NCI-H510A treated with DMSO at 0.1 percent for 48 hours (cell line): Measurements from ENCODE around the gene GPHB5.
"Not testable (repeated sequence)": the region's sequence is repeated elsewhere in the genome, so short reads cannot be mapped to it uniquely, and the experiment has no call there.

Source experiments
- DNase-seq: peaks from one replicate; lab custom pipeline; 2025; lab: John Stamatoyannopoulos, UW

Gene GPHB5

GRCh38 chr14:63295231-63295685 lies 23.5 kb downstream of the GPHB5 start:
- DNase-seq = no peak

GRCh38 chr14:63292805-63293204 lies 25.9 kb downstream of the GPHB5 start:
- no peak for DNase-seq

GRCh38 chr14:63290741-63291430 lies 27.8 kb downstream of the GPHB5 start:
- no peak for DNase-seq

- no peak for DNase-seq
Measured at GRCh38 chr14:63288853-63289252, 29.9 kb downstream of the GPHB5 start.

GRCh38 chr14:63287666-63288483 lies 30.9 kb downstream of the GPHB5 start:
- DNase-seq = no peak

GRCh38 chr14:63286071-63286470 lies 32.7 kb downstream of the GPHB5 start:
- peak; percentile 94 for DNase-seq

- no peak for DNase-seq
Measured at GRCh38 chr14:63283884-63284248, 34.9 kb downstream of the GPHB5 start.

- DNase-seq = no peak
Measured at GRCh38 chr14:63282997-63283883, 35.5 kb downstream of the GPHB5 start.

- not testable (repeated sequence) for DNase-seq
Measured at GRCh38 chr14:63279933-63280332, 38.8 kb downstream of the GPHB5 start.

GRCh38 chr14:63277591-63278183 lies 41.0 kb downstream of the GPHB5 start:
- peak; percentile 34 for DNase-seq

- peak; percentile 88 for DNase-seq
Measured at GRCh38 chr14:63276492-63277342, 42.0 kb downstream of the GPHB5 start.

GRCh38 chr14:63276016-63276415 lies 42.7 kb downstream of the GPHB5 start:
- peak; percentile 89 for DNase-seq

- DNase-seq = peak; percentile 89
Measured at GRCh38 chr14:63275611-63276010, 43.1 kb downstream of the GPHB5 start.

GRCh38 chr14:63273717-63274655 lies 44.7 kb downstream of the GPHB5 start:
- no peak for DNase-seq

- DNase-seq = no peak
Measured at GRCh38 chr14:63273129-63273528, 45.6 kb downstream of the GPHB5 start.

- no peak for DNase-seq
Measured at GRCh38 chr14:63269561-63270225, 49.0 kb downstream of the GPHB5 start.

GRCh38 chr14:63268771-63269170 lies 50.0 kb downstream of the GPHB5 start:
- DNase-seq = no peak

GRCh38 chr14:63267171-63267570 lies 51.6 kb downstream of the GPHB5 start:
- DNase-seq = no peak

- DNase-seq = no peak
Measured at GRCh38 chr14:63266106-63266505, 52.6 kb downstream of the GPHB5 start.
